Suprapubic skin (tissue), 4 donors: Measurements from ENCODE around the gene CCSER1. TPM values are rescaled to one million over a fixed set of nuclear protein-coding genes. Genes with fewer than 3 reads are reported as not detected.

ENCODE experiments used
- DNase-seq, 2 donors: peaks; one replicate each; pipeline ENCODE4 v3.0.0-alpha.2; 2019; ENCODE audit warnings: low spot score in 2 of 2
- H3K27ac ChIP-seq: fragments of 200-600 bp; sonication (generic); one replicate; pipeline ENCODE4 v1.5.1; 2019
- H3K27me3 ChIP-seq: fragments of 200-600 bp; sonication (generic); one replicate; pipeline ENCODE4 v1.5.1; 2019
- H3K36me3 ChIP-seq: fragments of 200-600 bp; sonication (generic); one replicate; pipeline ENCODE4 v1.5.1; 2019
- H3K4me1 ChIP-seq: fragments of 200-600 bp; sonication (generic); one replicate; pipeline ENCODE4 v1.5.1; 2019
- H3K4me3 ChIP-seq: fragments of 200-600 bp; sonication (generic); one replicate; pipeline ENCODE4 v1.5.1; 2019; ENCODE audit warnings: mild to moderate bottlenecking
- H3K9me3 ChIP-seq: fragments of 200-600 bp; sonication (generic); one replicate; pipeline ENCODE4 v1.5.1; 2019
- EP300 ChIP-seq: sonication (generic); formaldehyde crosslinking; IDR thresholded peaks from one replicate; pipeline ENCODE4 v1.6.1; 2017; ENCODE audit warnings: antibody characterized with exemption
- POLR2A ChIP-seq, 2 donors: fragments of 450-650 bp; IDR thresholded peaks; one replicate each; pipeline ENCODE4 v1.6.1; 2017; ENCODE audit warnings: antibody characterized with exemption in 2 of 2, mild to moderate bottlenecking in 2 of 2, moderate library complexity in 2 of 2
- POLR2AphosphoS5 ChIP-seq, 3 donors: sonication (generic); formaldehyde crosslinking; IDR thresholded peaks; one replicate each; pipeline ENCODE4 v1.6.1; 2017; ENCODE audit warnings: antibody characterized with exemption in 3 of 3
- WGBS: methylation state at CpG from one replicate; pipeline ENCODE4 v1.1.5; 2018; 5-methylcytosine and 5-hydroxymethylcytosine counted together
- total RNA-seq, 4 donors: library from RNA; depleted of rRNA; stranded (reverse); fragments of >200 nt; gene quantifications; one replicate each; pipeline ENCODE4 v1.1.0, GENCODE V29; 2016
- TF ChIP-seq, protein P1 (sequence below), 2 donors: fragments of 200-600 bp in 1 of 2; fragments of 450-650 bp in 1 of 2; sonication (generic) in 1 of 2; IDR thresholded peaks; one replicate each; pipeline ENCODE4 v1.5.1; 2016 to 2019; ENCODE audit warnings: antibody characterized with exemption in 2 of 2, mild to moderate bottlenecking in 1 of 2, moderate library complexity in 1 of 2

The CCSER1 gene
- total RNA-seq, 4 donors from 2014 or later: 6.7 to 39.5 (median 11.8) TPM

DNA sequence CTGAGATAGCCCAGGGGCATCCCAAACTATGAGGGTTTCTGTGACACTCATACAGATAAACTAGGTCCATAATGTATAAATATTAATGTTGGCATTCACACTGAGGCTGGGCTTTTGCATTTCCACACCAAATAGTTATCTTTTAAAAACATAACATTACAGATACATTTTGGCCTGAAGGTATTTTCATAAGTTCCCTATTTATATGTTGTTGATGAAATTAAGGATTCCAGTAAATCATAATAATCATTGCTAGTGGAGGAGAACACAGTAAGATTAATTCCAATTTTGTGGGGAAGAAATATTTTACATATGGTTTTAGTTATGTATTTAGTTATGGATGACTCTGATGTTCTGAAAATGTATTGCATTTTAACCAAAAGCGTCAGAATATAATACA is 479.6 kb downstream of the CCSER1 start:
- 70% methylated on average over 1 of the region's 1 CpG for WGBS
- Histone ChIP-seq H3K9me3 (no peaks in the 10 kb centered on the region), H3K4me3 (no peak overlapping the region), H3K36me3 (no peaks in the 10 kb centered on the region), H3K27me3 (no peaks in the 10 kb centered on the region), H3K27ac (no peak overlapping the region), H3K4me1 (no peaks in the 10 kb centered on the region)
- no peak for DNase-seq
- TF ChIP-seq, protein P1, sequence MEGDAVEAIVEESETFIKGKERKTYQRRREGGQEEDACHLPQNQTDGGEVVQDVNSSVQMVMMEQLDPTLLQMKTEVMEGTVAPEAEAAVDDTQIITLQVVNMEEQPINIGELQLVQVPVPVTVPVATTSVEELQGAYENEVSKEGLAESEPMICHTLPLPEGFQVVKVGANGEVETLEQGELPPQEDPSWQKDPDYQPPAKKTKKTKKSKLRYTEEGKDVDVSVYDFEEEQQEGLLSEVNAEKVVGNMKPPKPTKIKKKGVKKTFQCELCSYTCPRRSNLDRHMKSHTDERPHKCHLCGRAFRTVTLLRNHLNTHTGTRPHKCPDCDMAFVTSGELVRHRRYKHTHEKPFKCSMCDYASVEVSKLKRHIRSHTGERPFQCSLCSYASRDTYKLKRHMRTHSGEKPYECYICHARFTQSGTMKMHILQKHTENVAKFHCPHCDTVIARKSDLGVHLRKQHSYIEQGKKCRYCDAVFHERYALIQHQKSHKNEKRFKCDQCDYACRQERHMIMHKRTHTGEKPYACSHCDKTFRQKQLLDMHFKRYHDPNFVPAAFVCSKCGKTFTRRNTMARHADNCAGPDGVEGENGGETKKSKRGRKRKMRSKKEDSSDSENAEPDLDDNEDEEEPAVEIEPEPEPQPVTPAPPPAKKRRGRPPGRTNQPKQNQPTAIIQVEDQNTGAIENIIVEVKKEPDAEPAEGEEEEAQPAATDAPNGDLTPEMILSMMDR (IDR thresholded peaks at IDR 0.05): no peak
- no peak for TF ChIP-seq POLR2AphosphoS5 (IDR thresholded peaks at IDR 0.05)
- no peak for TF ChIP-seq POLR2A (IDR thresholded peaks at IDR 0.05)
- no peak for TF ChIP-seq EP300

DNA sequence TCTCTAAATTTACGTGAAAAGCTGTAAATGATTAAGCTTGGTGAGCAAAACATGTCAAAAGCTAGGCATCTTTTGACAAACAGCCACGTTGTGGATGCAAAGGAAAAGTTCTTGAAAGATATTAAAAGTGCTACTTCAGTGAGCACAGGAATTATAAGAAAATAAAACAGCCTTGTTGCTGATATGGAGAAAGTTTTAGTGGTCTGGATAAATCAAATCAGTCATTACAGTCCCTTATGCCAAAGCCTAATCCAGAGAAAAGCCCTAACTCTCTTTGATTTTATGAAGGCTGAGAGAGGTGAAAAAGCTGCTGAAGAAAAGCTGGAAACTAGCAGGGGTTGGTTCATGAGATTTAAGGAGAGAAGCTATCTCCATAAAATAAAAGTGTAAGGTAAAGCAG is 487.2 kb downstream of the CCSER1 start:
- TF ChIP-seq POLR2A (IDR thresholded peaks at IDR 0.05) (no peak), EP300 (no peak), POLR2AphosphoS5 (IDR thresholded peaks at IDR 0.05) (no peak)
- TF ChIP-seq, protein P1 (IDR thresholded peaks at IDR 0.05): no peak
- Histone ChIP-seq H3K27me3 (no peaks in the 10 kb centered on the region), H3K9me3 (no peaks in the 10 kb centered on the region), H3K4me3 (no peak overlapping the region), H3K27ac (no peak overlapping the region), H3K36me3 (no peaks in the 10 kb centered on the region), H3K4me1 (no peaks in the 10 kb centered on the region)
- no peak for DNase-seq
- 79% methylated on average over 2 of the region's 2 CpGs for WGBS

DNA sequence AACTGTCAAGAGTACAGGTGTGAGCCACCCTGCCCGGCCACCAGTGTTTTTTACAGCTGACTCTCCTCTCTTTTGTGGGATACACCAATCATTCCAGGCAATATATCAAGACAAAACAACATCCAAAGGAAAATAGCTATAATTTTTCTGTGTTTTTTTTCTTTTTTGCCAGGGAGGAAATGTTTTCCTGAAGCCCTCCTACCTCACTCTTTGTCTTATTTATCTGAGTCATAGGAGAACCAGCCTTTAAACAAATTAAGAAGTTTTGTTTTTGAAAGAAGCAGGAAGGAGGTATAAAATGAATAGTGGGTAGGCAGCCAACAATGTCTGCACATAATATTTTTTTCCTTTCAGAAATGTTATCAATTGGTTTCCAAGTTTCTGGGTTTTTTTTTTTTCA is 493.9 kb downstream of the CCSER1 start:
- H3K27me3 ChIP-seq: no peaks in the 10 kb centered on the region
- 68% methylated on average over 1 of the region's 1 CpG for WGBS
- no peaks in the 10 kb centered on the region for H3K9me3 ChIP-seq
- H3K27ac ChIP-seq: no peak overlapping the region
- no peak overlapping the region for H3K4me3 ChIP-seq
- DNase-seq: no peak
- TF ChIP-seq POLR2A (IDR thresholded peaks at IDR 0.05) (no peak), POLR2AphosphoS5 (IDR thresholded peaks at IDR 0.05) (no peak), EP300 (no peak)
- TF ChIP-seq, protein P1 (IDR thresholded peaks at IDR 0.05): no peak
- H3K36me3 ChIP-seq: no peaks in the 10 kb centered on the region
- H3K4me1 ChIP-seq: no peaks in the 10 kb centered on the region

DNA sequence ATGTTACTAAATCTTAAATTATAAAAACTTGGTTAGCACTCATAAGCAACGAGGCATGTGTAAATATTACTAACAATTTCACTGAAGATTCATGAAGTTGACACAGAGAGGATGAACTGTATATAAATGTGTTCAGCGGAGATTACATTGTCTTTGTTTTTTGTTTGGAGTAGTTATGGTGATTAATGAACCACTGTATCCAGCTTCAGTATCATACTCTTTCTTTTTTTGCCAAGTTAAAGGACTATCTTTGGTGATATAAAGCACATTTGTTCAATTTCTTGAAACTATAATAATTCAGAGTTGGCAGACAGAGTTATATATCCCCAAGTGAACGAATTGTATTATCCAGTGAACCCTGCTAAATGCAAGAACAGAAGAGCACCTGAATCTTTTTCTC is 497.6 kb downstream of the CCSER1 start:
- TF ChIP-seq POLR2A (IDR thresholded peaks at IDR 0.05) (no peak), EP300 (no peak), POLR2AphosphoS5 (IDR thresholded peaks at IDR 0.05) (no peak)
- TF ChIP-seq, protein P1 (IDR thresholded peaks at IDR 0.05): no peak
- Histone ChIP-seq H3K27me3 (no peaks in the 10 kb centered on the region), H3K4me3 (no peak overlapping the region), H3K27ac (no peak overlapping the region), H3K4me1 (no peaks in the 10 kb centered on the region), H3K36me3 (no peaks in the 10 kb centered on the region), H3K9me3 (no peaks in the 10 kb centered on the region)
- 72% methylated on average over 3 of the region's 3 CpGs for WGBS
- DNase-seq: no peak

DNA sequence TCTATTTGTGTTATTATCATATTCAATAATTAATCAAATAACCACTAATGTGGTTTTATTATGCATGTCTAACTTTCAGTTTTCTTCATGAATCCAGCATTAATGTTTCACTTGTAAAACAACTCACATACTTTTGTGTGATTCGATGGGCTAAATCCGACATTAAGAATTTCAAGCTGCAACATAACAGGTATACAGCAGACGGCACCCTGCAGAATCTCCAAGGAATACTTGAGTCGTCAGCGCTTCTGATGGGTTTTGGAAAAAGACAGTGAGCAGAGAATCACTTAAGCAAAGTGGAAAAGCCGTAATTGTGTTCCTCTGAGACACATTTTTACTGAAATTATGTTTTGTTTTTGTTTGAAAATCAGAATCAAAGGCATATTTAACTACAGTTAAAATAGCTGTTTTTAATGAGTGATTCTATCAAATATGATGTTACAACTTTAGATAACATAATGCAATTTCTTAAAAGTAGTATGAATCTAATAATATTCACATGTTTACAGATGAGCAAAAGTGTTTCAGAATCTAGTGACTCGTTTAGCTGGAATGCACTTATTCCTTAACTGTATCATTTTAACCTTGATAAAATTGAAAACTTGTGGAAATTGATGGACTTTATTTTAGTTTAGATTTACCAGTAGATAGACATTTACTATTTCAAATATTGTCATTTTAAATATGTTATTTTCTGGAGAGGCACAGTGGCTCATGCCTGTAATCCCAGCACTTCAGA is 514.8 kb downstream of the CCSER1 start:
- H3K4me3 ChIP-seq: no peak overlapping the region
- 80% methylated on average over 7 of the region's 7 CpGs for WGBS
- no peaks in the 10 kb centered on the region for H3K27me3 ChIP-seq
- H3K27ac ChIP-seq: no peak overlapping the region
- no peaks in the 10 kb centered on the region for H3K36me3 ChIP-seq
- H3K9me3 ChIP-seq: no peaks in the 10 kb centered on the region
- no peaks in the 10 kb centered on the region for H3K4me1 ChIP-seq
- TF ChIP-seq POLR2A (IDR thresholded peaks at IDR 0.05) (no peak), EP300 (no peak), POLR2AphosphoS5 (IDR thresholded peaks at IDR 0.05) (no peak)
- TF ChIP-seq, protein P1 (IDR thresholded peaks at IDR 0.05): no peak
- no peak for DNase-seq
